Middle frontal gyrus (tissue), 1 donor: ENCODE measurements around the gene NRG2.

ENCODE experiments used
- DNase-seq: peaks from one replicate; pipeline ENCODE4 v3.0.0-alpha.2; 2015; ENCODE audit warnings: low spot score; ENCODE audit errors: extremely low spot score

NRG2 gene

DNA sequence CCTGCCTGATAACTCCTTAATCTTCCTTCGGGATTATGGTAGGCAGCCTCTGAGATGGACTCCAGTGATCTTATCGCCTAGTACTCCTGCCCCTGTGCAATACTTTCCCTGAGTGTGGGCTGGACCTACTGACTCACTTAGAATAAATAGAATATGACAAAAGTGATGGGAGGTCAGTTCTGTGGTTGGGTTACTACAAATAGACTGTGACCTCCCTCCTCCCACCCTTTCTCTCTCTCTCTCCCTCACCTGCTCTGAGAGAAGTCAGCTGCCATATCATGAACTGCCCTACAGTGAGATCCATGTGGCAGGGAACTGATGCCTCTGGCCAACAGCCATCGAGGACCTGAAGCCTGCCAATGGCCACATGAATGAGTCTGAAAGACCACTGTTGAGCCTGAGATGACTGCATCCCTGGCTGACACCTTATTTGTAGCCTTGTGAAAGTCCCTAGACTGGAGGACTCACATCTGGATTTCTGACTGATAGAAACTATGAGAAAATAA lies 31.7 kb downstream of the NRG2 start:
- DNase-seq, result no peak

DNA sequence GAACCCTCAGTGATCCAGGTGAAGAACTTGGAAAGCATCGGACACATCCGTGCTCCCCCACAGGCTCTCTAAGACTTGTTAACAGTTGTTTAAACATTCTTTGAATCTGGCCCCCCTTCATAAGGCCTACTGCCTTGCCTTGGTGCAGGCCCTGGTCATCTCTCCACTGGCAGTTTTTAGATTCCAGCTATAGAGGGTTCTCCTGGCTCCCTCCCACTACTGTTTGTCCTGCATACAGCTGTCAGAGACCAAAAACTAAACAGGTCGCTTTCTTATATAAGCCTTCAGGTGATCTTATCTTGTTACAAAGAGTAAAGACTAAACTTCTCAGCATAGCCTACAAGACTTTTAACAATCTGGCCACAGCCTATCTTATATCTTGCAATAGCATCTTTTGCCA lies 32.3 kb downstream of the NRG2 start:
- no peak for DNase-seq

GRCh38 chr5:140007311-140007710 lies 35.8 kb downstream of the NRG2 start:
- DNase-seq, result no peak

DNA sequence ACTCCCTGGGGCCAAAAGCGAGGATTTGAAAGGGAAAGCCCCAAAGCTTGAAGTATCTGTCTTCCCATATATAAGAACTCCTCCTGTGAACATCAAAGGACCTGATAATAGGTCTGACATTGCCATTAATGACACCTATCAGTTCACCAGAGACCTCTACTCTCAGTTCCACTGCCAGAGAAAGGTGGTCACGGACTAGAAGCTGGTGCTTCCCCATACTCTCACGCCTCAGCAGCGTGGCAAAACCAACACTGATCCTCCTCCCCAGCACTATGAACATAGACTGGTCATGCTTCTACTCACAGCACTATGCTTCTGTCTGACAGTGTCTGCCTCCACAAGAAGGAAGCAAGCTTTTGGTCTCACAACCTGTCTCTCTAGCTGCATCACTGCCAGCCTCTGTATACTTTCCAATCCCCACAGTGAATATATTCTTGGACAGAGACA lies 37.9 kb downstream of the NRG2 start:
- DNase-seq, result no peak

DNA sequence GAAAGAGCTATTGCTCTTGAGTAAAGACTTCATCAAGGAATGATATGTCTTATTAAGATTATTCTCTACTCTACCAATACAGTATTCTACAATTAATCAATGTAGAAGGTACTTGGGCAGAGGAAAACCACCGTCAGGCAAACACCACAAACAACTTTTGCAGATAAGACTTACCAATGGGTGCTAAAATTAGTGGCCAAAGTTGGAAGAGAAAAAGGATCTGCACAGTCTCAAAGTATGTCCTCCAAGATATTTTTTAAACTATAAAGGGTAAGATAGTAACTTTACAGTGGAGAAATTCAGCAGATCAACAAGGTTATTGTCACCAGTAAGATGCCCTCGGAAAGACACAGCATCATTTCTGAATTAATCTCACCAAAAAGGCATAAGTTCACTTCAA lies 38.9 kb downstream of the NRG2 start:
- no peak for DNase-seq

DNA sequence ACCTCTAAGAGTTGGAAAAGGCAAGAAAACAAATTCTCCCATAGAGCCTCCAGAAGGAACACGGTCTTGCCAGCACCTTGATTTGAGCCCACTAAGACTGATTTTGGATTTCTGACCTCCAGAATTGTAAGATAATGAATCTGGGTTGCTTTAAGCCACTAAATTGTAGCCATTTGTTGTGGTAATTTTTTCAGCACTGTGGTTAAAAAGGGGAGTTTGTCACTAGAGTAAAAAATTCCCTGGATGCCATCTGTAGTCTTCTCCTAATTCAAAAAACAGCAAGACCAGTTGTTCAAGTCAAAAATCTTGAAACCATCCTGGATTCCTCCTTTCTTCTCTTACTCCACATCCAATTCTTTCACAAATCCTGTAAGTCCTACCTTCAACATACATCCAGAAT lies 39.6 kb downstream of the NRG2 start:
- no peak for DNase-seq

GRCh38 chr5:140000332-140000731 lies 42.8 kb downstream of the NRG2 start:
- DNase-seq, result peak; percentile 16

DNA sequence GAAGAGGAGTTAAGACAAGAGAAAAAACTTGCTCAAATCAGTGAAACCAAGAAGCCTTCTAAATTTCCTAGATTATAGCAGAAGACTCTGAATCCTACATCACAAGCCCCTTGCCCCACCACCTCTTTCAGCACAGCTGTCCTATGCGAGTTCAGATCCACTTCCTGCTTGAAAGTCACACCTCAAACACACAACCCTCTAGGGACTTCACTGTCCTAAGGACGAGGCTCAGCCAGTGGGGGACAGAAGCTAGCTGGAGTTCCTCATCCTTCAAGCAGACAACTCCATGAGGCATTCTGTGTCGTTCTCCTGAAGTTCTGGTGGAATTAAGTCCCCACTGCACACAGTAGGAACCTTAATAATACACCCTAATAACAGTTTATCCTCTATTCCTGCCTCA lies 44.3 kb downstream of the NRG2 start:
- no peak for DNase-seq

GRCh38 chr5:139997276-139997675 lies 45.8 kb downstream of the NRG2 start:
- no peak for DNase-seq

DNA sequence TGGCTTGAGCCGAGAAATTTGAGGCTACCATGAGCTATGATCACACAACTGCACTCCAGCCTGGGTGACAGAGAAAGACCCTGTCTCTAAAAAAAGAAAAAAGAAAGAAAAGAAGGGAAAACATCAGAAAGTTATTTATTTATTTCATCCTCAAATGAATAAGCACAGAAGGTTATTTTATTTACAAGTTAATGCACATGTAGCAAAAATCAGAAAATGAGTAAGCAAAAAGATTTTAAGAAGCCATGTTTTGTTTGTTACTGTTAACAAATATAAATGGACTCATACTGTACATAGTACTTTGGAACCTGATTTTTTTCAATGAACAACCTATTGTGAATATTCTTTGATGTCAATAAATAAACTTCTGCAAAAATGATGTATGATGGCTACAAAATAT lies 47.2 kb downstream of the NRG2 start:
- no peak for DNase-seq

DNA sequence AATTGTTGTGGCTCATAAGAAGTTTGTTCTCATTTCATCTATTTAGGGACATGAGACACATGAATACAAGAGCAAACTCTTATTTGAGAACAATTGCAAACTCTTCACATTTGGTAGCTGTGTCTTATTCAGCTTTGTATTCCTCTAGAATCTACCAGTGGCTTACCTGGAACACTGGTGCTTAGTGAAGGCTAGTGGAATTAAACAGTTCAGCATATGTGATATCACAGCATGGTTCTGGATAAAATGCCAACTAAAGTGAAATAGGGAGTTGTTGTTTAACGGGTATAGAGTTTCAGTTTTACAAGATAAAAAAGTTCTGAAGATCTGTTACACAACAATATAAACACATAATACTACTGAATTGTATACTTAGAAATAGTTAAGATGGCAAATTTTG lies 48.9 kb downstream of the NRG2 start:
- DNase-seq, result no peak

DNA sequence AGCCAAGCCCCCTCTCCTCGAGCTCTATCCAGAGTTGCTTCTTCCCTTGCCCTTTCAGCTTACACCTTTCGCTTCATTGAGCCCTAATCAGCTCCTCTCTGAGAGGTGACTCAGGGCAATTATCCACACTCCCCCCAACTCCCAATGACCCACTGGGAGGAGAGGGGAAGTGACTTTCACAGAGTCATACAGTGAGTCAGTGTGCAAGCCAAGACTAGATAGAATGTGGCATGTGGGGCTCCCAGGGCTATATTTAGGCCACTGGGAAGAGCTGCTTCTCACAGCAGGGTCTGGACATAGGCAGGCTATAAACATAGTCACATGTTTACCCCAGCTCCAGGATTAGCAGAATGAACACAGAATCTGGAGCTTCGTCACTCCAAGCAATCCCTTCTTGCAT lies 57.4 kb downstream of the NRG2 start:
- DNase-seq, result no peak

DNA sequence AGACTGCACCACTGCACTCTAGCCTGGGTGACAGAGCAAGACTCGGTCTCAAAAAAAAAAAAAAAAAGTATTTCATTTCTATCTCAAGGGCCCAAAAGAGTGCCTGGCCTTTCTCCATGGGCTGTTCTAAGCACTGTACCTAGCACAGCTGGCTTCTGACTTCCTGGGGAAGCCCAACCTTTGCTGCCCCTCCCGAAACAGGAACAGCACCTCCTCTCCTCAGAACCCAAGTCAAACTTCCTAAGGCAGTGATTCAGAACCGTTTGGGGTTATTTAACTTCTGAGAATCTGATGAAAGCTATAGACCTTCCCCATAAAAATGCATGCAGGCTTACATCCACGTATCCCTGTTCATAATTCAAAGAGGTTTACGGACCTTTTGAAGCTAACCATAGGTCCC lies 57.8 kb downstream of the NRG2 start:
- no peak for DNase-seq

GRCh38 chr5:139984816-139985215 lies 58.3 kb downstream of the NRG2 start:
- no peak for DNase-seq

GRCh38 chr5:139982975-139983240 lies 60.2 kb downstream of the NRG2 start:
- no peak for DNase-seq

DNA sequence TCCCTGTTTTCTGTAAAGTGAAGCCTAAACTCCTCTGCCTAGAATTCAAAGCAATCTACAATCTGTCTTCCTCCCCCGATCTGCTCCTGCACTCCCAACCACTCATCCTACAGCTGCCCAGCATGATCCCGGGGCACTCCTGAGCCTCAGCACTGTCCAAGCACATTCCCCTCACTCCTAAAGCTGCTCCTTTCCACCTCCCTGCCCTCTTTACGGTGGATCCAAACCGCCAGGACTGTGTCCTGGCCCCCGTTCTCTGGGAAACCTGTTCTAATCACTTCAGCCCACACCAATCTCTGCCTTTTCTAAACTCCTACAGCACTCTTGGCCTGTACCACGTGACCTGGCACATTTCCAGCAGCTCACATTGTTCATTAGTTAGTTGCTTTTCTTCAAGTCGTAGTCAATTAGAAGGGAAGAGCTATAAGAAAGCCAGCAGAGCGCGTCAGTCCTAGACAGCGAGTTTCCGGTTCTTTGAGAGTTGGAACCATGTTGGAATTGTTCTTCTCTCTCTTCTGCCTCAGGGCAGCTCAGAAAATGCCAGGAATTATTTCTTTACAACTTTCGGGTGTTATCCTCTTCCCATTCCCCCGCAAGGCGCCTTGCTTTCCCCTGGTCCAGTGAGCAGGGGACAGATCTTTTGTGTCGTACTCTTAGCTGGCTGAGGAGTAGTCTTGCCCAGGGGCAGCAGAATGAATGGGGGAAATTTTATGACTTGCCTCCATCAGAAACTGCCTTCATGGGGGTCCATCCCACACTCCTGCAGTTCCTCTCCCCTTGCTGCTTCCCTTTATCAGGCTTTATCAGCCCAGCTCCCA lies 60.7 kb downstream of the NRG2 start:
- DNase-seq, result no peak

- no peak for DNase-seq
These were observed 62.3 kb downstream of the NRG2 start for GRCh38 chr5:139980765-139981164.

GRCh38 chr5:139979943-139980342 lies 63.2 kb downstream of the NRG2 start:
- no peak for DNase-seq

- no peak for DNase-seq
These were observed 63.6 kb downstream of the NRG2 start for GRCh38 chr5:139979518-139979917.

DNA sequence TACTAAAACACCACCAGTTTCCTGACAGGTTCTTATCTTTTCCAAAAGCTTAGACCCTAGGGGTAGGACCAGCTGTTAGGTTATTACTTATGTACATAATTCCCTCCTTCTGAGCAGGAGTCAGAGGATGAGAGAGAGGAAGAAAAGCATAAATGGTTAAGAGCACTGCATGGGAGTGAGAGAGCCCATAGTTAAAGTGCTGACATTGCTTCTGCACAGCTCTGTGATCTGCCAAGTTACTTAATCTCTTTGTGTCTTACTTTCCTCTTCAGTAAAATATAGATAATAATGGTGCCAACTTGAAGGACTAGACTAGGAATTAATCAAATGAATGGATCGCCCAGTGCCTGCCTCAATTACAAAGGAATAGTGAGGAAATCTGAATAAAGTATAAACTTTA lies 66.4 kb downstream of the NRG2 start:
- DNase-seq, result no peak

DNA sequence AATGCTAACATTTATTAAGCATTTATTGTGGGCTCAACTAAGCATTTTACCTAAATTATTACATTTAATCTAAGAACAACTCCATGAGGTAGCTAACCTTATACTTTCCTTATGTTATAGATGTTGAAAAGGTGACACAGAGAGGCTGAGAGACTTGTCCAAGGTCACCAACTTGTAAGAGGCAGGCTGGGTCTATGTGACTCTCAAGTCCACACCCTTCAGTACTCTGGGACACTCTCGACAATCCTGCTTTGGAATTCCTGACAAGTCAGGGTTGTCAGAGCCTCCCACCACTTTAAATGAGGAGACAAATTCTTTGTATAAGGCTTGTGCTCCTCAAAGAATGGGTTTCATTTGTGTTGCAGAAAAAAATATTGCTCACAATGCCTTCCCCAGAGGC lies 67.2 kb downstream of the NRG2 start:
- DNase-seq, result no peak

- DNase-seq, result no peak
These were observed 67.8 kb downstream of the NRG2 start for GRCh38 chr5:139975306-139975705.

DNA sequence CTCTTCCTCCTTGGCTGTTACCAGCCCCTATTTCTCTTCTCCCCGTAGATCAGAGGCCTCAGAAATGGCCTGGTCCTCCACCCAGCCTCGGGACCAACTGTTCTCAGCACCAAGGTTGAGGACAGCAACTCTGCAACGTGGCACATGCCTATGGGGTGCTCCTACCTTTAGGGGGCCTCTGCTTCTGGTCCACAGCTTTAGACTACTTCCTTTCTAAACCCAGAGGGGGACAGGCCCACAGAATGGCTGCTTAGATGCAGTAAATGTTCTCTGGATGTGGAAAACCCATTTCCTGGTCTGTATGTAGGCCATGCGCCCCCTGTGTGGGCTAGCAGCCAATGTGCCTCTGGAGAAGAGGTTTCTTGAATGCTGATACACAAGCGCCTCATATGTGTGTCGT lies 68.4 kb downstream of the NRG2 start:
- no peak for DNase-seq
